ENCODE results near the gene PIEZO1. TPM values are rescaled to one million over a fixed set of nuclear protein-coding genes. Genes with fewer than 3 reads are reported as not detected.

PIEZO1 gene
- total and polyA plus RNA-seq, 9 of the 15 experiments (the other 6 are each of a cell fraction or from before 2014, with no cell fraction given) = 3.6 to 432 (median 131) TPM

DNA sequence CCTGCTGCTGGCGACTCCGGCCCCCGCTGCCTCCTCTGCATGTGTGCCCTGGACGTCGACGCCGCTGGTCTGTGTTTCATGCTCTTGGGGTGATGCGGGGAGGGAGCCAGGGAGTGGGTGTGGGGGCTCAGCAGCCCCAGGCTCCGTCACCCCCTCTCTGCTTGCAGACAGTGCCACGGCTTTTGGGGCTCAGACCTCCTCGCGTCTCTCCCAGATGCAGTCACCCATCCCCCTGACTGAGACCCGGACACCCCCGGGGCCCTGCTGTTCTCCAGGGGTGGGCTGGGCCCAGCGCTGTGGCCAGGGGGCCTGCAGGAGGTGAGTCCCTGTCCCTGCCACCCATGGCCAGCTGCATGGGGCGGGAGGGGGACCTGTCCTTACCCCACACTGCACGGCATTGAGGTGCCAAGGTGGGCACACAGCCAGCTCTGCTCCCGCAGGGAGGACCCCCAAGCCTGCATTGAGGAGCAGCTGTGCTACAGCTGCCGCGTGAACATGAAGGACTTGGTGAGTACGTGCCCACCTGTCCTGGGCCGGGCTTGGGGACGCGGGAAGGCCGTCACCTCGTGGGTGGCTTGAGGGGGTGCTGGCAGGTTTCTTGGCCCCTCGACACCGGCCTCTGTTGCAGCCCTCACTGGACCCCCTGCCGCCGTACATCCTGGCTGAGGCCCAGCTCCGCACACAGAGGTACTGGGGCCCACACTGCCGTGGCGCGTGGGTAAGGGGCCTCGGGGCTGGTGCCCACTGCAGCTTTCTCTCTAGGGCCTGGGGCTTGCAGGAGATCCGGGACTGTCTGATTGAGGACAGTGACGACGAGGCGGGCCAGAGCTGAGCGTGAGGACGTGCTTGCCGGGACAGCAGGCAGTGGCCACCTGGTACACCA lies 70.4 kb downstream of the PIEZO1 start (continued):
- TF ChIP-seq UBTF (IDR thresholded peaks at IDR 0.05; ENCODE audit: borderline replicate concordance in 1 of 2, low read depth in 2 of 2, low read length in 2 of 2) (no peak), SUPT5H (IDR thresholded peaks at IDR 0.05) (peak; percentile 44; the same call in 1 of the 2 replicates), PCBP1 (IDR thresholded peaks at IDR 0.05; ENCODE audit: low read depth, low read length, poor library complexity, severe bottlenecking) (peak; percentile 70), HLTF (IDR thresholded peaks at IDR 0.05) (no peak), SMARCC2 (IDR thresholded peaks at IDR 0.05; ENCODE audit: low read depth) (no peak), POLR2A (conservative IDR thresholded peaks at IDR 0.05) (peak; percentile 54)
